Stomach (tissue), 4 donors: Measurements from ENCODE around the gene KAT14.

Experiments used
- POLR2AphosphoS5 ChIP-seq, 3 donors: sonication (generic); formaldehyde crosslinking; IDR thresholded peaks; one replicate each; pipeline ENCODE4 v1.6.1; 2016; ENCODE audit warnings: antibody characterized with exemption in 3 of 3
- TF ChIP-seq, protein P1 (sequence below), 7 experiments: fragments of 450-650 bp in 4 of 7; fragments of 200-600 bp in 3 of 7; sonication (generic) in 3 of 7; IDR thresholded peaks; one replicate each; pipeline ENCODE4 v1.5.1; 2016 to 2019; ENCODE audit warnings: antibody characterized with exemption in 7 of 7, control low read depth in 2 of 7, mild to moderate bottlenecking in 1 of 7

DNA sequence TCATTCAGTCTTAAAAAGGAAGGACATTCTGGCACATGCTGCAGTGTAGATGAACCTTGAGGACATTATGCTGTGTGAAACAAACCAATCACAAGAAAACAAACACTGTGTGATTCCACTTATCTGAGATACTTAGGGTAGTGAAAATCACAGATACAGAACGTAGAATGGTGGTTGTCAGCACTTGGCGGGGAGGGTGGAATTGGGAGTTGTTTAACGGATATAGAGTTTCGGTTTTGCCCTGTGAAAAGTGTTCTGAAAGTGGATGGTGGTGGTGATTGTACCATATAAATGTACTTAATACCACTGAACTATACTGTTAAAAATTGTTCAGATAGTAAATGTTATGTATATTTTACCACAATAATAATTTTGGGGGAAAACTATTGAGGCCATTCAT lies 18.4 kb downstream of the KAT14 start:
- TF ChIP-seq POLR2AphosphoS5 (IDR thresholded peaks at IDR 0.05) = no peak
- TF ChIP-seq, protein P1, sequence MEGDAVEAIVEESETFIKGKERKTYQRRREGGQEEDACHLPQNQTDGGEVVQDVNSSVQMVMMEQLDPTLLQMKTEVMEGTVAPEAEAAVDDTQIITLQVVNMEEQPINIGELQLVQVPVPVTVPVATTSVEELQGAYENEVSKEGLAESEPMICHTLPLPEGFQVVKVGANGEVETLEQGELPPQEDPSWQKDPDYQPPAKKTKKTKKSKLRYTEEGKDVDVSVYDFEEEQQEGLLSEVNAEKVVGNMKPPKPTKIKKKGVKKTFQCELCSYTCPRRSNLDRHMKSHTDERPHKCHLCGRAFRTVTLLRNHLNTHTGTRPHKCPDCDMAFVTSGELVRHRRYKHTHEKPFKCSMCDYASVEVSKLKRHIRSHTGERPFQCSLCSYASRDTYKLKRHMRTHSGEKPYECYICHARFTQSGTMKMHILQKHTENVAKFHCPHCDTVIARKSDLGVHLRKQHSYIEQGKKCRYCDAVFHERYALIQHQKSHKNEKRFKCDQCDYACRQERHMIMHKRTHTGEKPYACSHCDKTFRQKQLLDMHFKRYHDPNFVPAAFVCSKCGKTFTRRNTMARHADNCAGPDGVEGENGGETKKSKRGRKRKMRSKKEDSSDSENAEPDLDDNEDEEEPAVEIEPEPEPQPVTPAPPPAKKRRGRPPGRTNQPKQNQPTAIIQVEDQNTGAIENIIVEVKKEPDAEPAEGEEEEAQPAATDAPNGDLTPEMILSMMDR (IDR thresholded peaks at IDR 0.05) = no peak
